T-helper 2 cell (primary cell): ENCODE measurements around the gene RCAN1.
"Not testable (repeated sequence)": the region's sequence is repeated elsewhere in the genome, so short reads cannot be mapped to it uniquely, and the experiment has no call there.

Experiments used
- DNase-seq, 5 experiments: peaks; one replicate each; pipeline versions ENCODE4 v3.0.0 to v3.0.0-alpha.2; 2012 to 2022

RCAN1 gene

DNA sequence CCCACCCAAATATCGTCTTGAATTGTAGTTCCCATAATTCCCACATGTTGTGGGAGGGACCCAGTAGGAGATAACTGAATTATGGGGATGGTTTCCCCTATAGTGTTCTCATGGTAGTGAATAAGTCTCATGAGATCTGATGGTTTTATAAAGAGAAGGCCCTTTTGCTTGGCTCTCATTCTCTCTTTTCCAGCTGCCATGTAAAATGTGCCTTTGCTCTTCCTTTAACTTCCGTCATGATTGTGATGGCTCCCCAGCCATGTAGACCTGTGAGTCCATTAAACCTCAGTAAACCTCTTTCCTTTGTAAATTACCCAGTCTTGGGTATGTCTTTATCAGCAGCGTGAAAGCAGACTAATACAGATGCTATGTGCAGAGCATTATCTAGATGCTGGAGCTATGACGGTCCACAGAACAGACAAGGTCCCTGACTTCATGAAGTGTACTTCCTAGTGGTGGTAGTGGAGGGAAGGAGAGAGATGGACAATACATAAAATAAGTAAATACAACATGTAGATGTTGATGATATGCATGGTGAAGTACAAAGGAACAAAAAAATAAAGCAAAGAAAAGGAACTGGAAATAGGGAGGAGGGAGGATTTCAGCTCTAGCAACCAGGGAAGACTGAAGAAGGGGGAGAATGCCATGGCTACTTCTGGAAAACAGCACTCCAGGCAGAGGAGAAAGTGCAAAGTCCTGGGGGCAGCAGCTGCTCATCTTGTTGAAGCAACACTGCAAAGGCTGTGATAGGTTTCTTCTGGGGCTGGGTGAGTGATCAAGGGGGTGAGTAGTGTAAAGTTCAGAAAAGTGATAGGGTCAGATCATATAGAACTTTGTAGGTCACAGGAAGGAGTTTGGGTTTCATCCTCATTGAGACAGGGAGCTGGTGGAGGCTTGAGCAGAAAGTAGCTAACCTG lies 6.8 kb upstream of the RCAN1 start:
- no peak for DNase-seq

DNA sequence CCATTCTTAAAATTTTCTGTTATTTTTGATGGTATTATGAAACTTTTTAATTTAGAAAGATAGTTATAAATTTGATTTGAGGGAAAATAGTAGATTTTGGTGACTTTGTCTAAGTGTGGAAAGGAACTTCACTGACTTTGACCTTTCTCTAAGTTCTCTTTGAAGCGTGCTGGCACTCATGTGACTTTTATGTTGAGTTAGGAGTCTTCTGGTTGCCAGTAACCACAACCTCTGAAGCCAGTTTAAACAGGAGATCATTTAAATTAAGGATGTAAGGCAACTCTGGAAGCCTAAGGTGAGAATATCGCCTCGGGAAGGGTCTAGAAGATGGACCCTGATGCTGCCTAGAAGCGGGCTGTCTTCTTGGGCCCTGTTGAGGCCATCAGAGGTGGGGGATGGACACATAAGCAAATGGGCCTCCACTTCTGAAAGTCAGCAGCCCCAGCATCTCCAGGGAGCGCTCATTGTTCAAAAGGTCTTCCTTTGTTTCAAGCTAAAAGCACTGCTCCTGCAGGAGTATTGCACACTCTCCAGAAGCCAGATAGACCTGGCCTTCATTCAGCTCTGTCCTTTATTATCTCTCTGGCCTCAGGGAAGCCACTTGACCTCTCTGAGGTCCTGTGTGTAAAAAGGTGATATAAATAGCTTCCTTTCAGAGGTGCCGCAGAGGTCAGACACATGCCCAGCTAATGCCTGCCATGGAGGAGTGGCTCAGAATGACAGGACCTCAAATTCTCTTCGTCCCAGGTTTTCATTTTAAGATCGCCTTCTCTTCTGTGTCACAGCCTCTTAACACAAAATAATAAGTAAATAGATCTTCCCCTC lies 5.1 kb upstream of the RCAN1 start:
- no peak for DNase-seq

DNA sequence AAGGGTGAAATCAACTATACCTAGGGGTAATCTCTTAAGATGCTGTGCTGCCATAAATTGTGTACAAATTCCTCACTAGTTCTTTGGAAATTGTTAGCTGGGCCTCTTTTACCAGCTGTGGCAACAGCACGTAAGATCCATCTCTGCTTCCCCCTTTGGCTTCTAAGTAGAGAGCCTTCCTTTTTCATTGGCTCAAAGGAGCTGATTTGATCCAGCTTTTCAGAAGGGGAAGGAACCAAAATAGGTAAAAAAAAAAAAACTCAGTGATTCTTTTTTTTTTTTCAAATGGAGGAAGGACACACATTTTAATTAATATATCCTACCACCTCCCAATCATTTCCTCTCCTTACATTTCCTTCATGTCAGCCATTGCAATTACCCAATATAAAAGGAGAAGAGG lies 4.0 kb upstream of the RCAN1 start:
- DNase-seq: no peak

DNA sequence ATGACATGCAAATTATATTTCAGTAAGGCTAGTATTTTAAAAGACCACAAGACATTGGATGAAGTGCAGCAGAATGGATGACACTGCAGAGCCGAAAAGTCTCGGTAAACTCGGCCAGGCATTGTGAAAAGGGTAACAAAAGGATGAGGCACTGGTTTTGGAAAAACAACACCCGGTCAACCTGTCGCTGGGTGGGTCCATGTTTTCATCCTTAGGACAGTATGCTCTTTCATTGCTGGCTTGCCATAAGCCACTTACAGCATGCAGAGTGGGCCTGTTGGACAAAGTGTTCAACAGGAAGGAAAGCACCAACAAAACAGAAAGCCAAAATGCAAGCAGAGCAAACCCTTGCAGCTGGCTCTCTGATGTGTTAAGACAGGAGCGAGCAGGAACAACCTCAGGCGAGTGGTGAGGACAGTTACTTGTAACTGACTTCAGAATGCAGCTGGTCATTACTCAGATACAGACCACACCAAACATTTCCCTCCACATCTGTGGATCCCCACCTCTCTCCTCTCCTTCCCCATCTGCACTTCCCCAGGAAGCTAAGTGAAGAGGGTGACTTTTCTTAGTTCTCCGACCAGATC lies 2.9 kb upstream of the RCAN1 start:
- DNase-seq: no peak

DNA sequence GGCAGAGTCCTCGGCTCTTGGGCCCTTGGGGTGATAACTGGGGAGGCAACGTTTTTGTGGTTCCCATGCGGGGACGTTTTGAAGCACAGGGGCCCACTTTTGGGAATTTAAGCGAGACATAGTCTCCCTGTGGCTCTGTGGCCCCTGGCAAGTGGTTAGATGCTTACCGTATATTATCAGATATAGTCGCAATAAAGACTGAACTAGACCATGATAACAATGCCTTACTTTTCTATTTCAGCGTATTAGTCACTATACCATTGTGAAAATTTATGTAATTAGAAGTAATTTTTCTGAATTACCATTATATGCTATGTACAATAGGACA lies 538 bp upstream of the RCAN1 start:
- no peak for DNase-seq

DNA sequence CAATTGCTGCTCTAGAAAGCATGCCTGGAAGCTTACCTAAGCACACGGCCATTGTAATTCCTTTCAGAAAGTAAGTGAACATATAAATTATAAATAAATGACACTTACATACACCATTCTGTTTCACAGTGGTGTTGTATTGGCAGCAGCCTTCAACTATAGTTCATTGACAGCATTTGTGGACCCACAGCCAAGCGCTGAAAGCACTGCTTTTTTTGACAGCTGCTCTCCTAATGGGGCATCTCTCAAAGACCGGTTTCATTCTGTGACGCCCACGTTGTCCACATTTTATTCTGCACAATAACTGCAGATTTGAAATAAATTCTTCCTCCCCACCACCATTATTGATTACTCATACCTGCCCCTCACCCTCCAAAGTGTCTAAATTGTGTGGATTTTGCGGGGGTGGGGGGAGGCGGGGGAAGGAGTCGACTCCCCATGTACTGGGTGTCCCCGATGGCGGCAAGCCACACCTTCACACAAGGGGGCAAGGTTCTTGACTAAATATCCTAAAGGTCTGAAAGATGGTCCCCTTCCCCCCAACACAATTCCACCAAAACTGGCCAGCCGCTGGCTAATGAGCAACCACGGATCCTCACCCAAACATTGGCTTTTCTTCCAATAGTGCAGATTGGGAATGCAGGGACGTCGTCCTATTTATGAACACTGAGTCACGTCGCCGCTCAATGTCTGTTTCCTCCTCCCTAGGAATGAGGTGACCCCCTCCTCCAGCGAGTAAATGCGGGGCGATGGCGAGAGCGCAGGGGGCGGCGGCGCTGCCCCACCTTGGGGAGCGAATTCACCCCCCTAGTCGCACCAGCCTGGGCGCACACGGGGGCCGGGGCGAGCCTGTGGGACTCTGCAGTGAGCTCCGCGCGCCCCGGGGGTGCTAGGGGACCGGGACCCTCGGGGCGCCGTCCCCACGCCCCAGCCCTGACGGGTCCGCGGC lies 960 bp downstream of the RCAN1 start:
- no peak for DNase-seq

DNA sequence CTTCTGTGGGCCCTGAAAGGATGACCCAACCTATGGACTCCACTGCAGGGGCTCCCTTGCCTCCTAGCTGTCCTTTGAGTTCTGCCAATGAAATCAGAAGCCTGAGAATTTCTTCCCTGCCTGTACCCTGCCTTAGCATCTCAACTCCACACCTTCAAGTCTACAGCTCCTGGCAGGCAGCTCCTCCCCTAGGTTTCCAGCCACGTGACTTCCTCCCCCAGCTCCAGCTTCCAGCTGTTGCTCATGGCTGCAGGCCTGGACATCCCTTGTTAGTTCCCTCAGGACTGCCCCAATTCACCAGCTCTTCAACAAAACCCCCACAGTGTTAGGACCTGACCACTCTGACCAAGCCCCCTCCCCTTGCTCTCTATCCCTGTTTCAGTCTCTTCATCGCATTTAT lies 2.4 kb downstream of the RCAN1 start:
- DNase-seq: no peak

DNA sequence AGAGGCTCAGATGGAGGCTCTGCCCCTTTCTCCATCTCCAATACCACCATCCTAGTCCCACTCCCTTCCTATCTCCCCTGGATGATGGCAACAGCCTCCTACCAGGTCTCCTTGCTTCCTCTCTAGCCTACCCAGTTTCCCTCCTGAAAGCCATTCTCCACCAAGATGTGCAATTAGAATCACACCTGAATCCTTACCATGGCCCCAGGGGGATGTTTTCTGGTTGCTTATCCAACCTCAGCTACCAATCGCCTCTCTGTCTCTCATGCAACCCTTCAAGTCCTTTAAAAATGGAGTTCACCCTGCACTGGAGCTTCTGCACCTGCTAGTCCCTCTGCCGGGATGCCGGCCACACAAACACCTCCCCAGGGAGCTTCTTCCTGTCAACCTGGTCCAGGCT lies 2.9 kb downstream of the RCAN1 start:
- DNase-seq: no peak

DNA sequence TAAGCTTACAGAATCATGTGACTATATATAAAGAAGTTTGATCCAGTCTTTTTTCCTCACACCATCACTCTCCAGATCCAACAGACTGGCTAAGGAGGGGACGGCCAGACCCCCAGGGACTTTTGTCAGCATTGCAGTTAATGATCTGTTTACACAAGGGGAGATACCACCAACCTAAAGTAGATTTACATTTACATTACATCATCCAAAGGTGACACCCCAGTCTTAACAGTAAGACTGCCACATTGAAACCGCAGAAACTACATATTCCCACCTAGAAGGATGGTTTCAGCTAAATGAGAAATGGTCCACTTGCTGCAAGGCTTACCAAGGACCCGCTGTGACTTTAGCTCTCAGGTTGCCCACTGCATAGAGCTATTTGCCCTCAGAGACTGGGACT lies 3.4 kb downstream of the RCAN1 start:
- no peak for DNase-seq

DNA sequence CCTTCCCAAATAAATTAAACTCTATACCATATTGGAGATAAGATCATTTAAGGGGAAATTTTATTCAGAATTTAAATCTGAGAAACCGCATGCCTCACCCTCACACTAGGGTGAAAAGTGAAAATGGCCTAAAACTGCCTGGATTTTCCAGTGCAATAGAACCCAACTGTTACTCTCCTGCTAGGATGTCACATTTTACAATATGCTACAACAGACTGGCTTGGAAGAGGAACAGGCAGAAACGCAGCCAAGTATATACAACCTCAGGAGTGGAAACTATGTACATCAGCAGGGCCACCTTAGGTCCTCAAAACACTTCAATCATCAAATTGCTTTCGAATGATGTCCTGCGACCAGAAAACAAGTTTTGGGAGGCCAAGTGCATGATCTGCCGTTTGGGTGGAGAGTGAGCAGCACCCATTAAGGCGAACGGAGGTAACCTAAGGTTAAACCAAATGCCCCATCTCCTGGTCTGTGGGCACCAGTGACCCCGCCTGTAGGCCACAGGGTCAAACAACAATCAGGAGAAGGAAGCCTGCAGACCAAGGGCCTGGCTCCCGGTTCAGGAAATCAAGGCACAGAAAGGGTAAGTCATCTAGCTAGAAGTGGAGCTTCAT lies 4.9 kb downstream of the RCAN1 start:
- no peak for DNase-seq

DNA sequence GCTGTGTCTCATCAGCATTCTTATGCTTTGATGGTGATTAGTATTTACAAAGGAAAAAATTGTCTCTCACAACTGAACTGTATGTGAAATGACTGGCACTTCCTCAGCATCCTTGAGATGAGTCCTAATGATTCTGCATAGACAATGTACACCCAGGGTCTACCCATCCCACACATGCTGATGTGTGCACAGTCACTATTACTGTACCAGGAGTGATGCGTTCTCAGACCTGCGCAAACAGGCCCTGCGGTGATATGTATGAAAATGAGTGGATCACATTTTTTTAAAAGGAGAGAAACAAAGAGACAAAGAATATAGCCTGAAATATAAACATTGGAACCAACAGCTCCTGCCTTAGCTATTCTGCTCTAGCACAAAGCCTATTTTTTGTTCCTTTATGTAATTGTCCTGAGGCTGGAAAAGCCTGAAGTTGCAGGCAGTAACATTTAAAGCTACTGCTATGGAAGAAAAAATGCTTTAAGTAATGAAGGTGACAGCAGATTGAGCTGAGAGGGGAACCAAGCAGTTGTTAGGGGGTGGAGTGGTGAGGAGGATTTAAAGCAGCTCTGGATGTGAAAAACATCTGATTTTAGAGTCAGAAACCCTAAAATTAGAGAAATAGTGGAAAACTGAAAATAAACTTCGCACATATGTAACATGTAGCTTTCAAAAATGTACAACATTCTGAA lies 5.5 kb downstream of the RCAN1 start:
- no peak for DNase-seq

DNA sequence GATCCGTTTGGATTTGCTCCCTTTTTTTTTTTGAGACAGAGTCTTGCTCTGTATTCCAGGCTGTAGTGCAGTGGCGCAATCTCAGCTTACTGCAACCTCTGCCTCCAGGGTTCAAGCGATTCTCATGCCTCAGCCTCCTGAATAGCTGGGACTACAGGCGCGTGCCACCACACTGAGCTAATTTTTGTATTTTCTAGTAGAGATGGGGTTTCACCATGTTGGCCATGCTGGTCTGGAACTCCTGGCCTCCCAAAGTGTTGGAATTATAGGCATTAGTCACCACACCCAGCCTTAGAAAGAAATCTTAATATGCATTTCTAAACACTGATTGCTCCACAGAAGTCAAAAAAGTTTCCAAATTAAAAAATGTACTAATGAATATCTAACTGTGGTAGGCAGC lies 7.5 kb downstream of the RCAN1 start:
- not testable (repeated sequence) for DNase-seq

DNA sequence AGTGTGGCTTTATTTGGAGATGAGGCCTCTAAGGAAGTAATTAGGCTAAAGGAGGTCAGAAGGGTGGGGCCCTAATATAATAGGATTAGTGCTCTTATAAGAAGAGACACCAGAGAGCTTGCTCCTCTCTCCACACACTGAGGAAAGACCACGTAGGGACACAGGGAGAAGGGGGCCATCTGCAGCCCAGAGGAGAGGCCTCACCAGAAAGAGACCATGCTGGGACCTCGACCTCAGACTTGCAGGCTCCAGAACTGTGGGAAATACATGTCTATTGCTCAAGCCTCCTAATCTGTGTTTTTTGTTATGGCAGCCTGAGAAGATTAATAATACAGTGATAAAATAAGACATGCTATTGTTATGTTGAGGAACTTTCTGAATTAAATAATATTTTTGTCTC lies 8.3 kb downstream of the RCAN1 start:
- no peak for DNase-seq

DNA sequence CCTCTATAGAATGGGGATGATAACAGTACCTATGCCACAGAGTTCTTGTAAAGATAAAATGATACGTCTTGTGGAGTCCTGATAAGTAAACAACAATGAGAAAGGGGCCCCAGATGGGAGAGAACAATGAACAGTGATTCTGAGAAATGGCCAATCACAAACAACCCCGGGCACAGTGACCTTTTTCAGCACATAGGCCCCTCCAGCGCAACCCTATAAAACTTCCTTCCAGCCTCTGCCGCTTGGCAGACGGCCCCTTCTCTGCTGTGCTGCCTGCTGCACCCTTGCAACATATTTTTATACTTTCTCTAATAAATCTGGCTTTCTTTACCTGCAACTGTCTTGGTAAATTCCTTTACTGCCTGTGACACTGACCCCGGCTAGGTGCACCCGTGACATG lies 8.9 kb downstream of the RCAN1 start:
- DNase-seq: no peak

DNA sequence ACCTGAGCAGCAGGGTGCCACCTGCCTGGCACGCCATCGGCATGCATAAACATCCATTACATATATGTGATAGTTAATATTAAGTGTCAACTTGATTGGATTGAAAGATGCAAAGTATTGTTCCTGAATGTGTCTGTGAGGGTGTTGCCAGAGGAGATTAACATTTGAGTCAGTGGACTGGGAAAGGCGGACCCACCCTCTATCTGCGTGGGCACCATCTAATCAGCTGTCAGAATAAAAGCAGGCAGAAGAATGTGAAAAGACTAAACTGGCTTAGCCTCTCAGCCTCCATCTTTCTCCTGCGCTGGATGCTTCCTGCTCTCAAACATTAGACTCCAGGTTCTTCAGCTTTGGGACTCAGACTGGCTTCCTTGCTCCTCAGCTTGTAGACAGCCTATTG lies 10.0 kb downstream of the RCAN1 start:
- DNase-seq: not testable (repeated sequence)

DNA sequence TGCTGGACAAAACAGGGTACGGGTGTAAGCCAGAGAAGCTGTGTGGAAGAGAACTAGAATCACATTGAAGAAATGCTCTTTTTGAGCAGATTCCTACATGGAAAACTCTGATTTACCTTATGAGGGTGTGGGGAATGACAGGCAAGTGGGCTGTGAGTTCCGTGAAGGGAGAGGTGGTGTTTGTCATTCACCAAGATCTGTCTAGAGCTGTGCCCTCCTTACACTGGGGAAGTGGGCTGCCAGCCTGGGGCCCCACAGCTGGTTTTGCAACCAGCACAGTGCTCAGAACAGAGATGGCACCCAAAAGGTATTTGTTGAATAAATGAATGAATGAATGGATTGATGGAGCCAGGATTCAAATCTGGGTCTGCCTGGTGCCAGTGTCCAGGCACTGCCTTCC lies 10.4 kb downstream of the RCAN1 start:
- DNase-seq: no peak

DNA sequence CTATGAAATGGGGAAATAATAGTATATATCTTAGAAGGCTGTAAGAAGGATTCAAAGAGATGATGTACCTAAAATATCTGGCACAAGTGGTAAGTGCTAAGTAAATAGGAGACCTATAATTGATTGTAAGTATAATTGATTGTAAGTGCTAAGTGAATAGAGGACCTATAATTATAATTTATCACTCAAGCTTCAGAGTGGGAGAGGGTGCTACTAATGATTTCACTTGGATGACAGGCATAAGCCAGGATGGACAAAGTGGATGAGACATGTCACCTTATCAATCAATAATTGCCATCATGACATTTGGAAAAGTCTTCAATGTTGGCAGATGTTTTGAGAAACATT lies 11.2 kb downstream of the RCAN1 start:
- DNase-seq: no peak

DNA sequence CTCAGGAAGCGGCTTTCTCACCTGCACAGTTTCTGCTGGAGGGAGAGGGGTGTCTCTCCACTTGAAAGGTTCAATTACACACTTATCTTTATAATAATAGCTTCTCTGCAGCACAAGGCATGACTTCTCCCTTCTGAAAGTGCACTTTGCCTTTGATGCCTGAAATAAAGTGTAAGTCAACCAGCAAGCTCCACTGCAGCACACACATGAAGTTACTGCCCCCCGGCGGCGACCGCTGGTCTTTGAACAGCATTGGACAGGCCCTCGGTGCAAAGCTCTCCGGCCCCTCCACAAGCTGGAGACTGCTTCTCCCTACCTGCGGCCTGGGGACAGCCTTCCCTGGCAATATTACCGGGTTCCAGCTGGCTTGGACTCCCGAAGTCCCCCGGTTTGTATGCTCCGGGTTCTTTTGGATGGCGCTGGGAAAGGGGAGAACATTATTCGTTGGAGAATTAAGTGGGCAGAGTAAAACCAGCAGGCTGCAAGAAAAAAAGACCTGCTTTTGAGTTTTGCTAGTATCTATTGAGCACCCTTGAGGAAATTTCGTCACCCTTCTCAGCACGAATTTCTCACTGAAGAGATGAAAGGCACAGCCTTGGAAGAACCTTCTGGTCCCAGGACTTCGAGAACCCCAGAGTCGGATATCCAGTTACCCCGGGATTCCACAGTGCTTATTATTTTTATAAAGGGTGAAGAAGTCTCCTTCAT lies 11.8 kb downstream of the RCAN1 start:
- peak in 3 of 5 experiments; percentile 22 to 63 (median 48) for DNase-seq

DNA sequence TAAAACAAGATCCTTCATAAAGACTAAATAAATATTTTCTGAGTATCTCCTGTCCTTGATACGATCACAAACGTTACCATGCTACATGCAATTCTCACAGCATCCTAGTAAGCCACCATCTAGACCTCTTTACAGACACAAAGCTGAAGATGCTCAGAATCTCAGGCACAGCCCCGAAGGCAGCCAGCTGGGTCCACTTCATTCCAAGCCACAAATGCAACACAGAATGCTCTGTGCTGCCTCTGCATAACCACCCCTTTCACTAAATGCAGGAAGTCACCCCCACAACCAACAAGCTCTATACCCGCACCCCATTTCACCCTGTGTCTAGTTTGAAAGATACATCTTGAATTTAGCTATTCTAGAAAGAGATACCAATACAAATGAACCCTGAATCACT lies 12.9 kb downstream of the RCAN1 start:
- DNase-seq: no peak

DNA sequence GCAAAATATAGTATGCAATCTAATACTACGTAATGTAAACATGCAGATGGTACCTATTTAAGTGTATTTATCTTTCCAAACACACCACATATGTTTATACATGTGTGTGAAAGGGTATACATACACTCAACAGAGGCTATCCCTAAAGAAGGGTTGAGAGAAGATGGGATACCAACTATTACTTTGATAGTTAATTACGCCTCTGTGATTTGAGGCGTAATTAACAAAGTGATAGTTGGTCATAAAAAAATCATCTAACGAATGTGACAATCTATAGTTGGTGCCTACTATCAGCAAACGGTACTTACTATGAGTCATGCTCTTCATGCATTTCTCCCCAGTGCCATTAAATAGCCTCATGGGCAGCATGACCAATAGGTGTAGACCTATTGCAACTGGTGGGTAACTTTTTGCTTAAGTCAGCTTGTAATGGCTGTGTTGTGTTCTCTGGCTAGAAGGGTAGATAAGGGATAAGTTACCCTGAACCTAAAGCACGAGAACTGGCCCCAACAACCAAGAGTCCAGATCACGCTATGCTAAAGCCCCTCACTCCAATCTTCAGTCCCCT lies 15.3 kb downstream of the RCAN1 start:
- no peak for DNase-seq
